Mucosa of gallbladder (tissue), 1 donor: ENCODE measurements around the gene PIGU. TPM values are rescaled to one million over a fixed set of nuclear protein-coding genes. Genes with fewer than 3 reads are reported as not detected.
"Not testable (repeated sequence)": the region's sequence is repeated elsewhere in the genome, so short reads cannot be mapped to it uniquely, and the experiment has no call there.

Source experiments
- DNase-seq: peaks from one replicate; pipeline ENCODE4 v3.0.0-alpha.2; 2020; ENCODE audit warnings: low spot score
- total RNA-seq: library from RNA; stranded (reverse); gene quantifications from one replicate; pipeline ENCODE4 v1.2.1, GENCODE V29; 2021
- donor health status: DM: no; HTN: no; CAD: no.

PIGU gene
- total RNA-seq, 1 donor from 2014 or later, result 19.1 TPM

DNA sequence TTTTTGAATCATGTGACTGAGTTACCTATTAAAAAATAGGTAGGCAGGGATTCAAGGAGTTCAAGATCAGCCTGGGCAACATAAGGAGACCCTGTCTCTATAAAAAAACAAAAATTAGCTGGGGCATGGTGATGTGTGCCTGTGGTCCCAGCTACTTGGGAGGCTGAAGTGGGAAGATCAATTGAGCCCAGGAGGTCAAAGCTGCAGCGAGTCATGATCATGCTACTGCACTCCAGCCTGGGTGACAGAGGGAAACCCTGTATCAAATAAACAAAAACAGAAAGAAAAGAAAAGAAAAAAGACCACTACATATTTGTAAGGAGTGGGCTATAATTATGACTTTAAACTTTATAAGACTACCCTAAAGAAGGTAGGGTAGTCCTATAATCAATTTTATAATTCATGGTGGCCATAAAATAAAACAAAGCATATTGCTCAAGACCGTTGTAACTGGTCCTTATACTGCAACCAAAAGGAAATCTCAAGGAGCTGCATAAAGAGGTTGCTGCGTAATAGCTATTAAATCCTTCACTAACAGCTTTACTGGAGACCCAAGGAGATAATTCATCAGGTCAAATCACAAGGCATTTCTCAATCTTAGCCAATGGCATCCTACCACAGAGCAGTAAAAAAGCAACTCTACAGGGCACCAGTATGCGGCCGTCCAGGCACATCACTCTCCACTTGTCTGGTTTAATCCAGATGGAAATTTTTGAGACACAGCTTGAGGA, 13.5 kb downstream of the PIGU start:
- no peak for DNase-seq

GRCh38 chr20:34661811-34662210, 15.1 kb downstream of the PIGU start:
- DNase-seq, result not testable (repeated sequence)

DNA sequence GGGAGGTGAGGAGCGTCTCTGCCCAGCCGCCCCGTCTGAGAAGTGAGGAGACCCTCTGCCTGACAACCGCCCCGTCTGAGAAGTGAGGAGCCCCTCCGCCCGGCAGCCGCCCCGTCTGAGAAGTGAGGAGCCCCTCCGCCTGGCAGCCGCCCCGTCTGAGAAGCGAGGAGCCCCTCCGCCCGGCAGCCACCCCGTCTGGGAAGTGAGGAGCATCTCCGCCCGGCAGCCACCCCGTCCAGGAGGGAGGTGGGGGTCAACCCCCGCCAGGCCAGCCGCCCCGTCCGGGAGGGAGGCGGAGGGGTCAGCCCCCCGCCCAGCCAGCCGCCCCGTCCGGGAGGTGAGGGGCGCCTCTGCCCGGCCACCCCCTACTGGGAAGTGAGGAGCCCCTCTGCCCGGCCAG, 18.2 kb downstream of the PIGU start:
- not testable (repeated sequence) for DNase-seq

DNA sequence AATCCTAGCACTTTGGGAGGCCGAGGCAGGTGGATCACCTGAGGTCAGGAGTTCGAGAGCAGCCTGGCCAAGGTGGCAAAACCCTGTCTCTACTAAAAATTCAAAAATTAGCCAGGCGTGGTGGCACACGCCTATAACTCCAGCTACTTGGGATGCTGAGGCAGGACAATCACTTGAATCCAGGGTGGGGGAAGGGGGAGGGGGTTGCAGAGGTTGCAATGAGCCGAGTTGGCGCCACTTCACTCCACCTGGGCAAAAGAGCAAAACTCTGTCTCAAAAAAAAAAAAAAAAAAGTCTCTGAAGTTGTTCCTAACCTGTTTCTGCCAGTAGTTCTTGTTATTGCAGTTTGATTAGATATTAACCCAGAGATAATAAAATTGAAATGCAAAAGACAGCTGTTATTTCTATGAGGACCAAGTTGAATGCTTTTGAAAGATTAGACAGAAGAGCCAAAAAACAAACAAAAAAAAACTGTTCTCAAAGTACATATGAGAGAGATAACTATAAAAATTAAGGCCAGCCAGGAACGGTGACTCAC, 22.6 kb downstream of the PIGU start:
- no peak for DNase-seq

DNA sequence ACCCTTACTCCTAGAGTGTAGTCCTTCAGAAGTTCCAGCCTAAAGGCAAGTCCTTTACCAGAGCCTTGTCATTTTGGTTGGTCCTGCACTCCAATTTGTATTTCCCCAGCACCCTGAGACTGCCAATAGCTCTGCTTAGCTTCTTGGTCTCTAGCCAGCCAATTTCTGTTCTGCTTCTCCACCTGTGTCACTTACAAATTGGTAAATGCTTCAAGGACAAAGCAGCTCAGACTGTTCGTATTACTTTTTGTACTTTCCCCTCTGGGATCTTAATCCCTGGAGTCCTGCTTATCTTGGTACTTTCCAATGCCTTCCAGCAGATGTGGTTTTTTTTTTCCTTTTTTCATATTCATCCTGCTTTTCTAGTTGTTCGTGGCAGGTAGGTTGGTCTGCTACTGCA, 25.7 kb downstream of the PIGU start:
- no peak for DNase-seq

GRCh38 chr20:34647737-34648136, 29.2 kb downstream of the PIGU start:
- DNase-seq, result no peak

DNA sequence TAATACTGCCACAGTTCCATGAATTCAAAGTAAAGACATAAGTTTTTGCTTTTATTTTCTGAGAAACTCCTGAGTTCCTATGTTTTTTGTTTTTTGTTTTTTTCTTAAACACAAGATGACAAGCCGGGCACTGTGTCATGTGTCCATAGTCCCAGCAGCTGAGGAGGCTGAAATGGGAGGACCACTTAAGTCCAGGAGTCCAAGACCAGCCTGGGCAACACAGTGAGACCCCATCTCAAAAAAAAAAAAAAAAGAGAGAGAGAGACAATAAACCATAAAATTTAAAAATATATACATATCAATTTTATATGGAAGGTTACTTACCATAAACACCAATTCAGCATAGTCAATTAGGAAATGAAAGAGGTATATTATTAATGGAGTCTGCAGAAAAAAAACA, 31.9 kb downstream of the PIGU start:
- DNase-seq, result no peak

GRCh38 chr20:34644345-34644744, 32.5 kb downstream of the PIGU start:
- no peak for DNase-seq

DNA sequence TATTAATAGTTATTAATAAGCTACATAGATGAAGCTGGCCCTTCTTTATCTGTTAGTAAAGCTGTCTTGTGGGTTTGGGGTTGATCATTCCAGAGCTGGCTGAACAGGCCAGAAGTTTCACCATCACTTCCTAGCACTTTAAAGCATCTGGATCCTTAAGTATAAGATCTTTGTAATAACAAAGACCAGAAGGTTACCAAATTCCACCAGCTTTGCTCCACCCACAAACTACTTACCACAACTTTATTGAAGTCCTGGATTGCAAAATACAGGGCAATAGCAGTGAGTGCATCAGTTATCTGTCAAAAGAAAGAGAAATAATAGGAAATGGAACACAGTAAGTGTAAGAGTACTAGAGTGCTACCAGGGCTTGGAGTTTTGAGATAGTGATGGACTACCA, 33.0 kb downstream of the PIGU start:
- no peak for DNase-seq

GRCh38 chr20:34642009-34642408, 34.9 kb downstream of the PIGU start:
- DNase-seq, result no peak

DNA sequence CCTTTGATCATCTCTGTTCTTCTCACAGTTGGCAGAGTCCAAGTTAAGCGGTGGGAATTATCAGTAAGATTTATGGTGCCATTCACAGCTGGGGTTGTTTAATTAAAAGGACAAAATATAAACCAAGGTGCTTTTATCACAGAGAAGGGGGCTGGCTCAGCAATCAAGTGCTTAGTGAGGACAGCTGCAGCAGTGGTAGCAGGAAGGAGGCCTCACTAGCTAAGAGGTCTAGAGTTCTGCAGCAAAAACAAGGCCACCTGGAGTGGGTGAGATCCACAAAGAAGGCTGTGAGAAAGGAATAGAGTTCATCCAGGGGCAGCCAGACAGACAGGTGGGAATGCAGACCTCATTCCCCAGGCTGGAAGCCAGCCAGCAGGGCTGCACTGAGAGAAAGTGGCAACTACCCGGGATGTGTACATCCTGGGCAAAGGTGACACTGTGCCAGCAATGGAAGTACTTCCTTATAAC, 37.1 kb downstream of the PIGU start:
- no peak for DNase-seq

DNA sequence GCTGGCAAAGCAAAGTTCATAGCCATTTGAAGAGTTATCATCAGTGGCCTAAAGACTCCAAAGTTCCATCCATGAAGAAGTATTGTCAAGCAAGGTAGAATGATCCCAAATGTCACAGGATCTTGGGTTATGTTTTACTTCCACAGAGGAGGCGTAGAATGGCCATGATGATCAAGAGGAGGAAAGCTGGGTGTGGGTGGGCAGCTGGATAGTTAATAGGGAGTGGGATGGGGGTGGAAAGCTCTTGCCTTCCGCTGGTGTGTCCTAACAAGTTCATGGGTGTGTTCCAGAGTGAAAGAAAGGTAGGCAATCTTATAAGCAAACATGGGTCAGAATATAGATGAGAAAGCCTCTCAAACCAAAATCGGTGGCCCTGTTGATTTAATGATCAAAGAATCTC, 38.4 kb downstream of the PIGU start:
- no peak for DNase-seq

DNA sequence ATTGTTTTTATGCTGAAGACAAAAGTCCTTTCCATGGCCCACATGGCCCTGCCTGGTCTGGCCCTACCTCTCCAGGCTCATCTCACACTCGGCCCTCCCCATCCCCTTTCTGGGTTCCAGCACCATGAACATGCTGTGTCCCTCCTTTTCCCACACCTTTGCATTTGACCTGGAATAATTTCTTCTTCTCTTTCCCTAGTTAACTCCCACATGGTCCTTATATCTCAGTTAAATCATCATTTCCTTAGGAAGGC, 38.9 kb downstream of the PIGU start:
- DNase-seq, result no peak

GRCh38 chr20:34637245-34638038, 39.5 kb downstream of the PIGU start:
- peak; percentile 30 for DNase-seq

DNA sequence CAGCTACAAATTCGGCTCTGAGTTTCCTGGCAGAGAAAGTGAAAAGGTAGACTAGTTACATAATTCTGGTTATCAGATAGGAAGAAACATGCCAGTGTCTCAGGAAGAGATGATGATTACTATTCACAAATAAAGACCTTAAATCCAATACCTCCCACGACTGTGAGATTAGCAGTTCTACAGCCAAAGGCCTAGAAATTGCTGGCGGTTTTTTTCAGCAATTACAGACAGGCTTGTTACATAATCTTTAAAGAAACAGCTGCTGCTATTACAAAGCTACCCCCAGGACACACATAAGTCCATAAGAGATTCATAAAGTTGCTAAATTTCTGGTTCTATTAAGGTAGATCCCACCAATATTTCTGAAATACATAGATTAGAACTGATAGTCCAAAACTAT, 40.2 kb downstream of the PIGU start:
- no peak for DNase-seq

GRCh38 chr20:34634392-34634791, 42.5 kb downstream of the PIGU start:
- DNase-seq, result no peak

DNA sequence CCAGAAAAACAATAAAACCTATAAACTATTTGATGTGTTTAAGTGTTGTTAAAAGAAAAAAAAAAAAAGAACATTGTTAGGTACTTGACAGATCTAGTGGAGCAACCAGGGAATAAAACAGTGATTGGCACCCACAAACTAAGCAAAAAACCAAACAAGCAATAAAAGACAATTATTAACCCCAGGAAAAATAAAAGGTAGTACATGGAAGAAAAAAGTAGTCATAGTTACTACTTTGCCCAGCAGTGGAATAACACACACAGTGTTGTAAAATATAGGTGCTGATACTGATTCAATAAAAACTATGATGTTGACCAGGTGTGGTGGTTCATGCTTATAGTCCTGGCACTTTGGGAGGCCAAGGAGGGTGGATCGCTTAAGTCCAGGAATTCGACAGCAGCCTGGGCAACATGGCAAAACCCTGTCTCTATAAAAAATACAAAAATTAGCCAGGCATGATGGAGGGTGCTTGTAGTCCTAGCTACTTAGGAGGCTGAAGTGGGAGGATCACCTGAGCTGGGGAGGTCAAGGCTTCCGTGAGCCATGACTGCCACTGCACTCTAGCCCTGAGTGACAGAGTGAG, 43.9 kb downstream of the PIGU start:
- DNase-seq, result no peak

DNA sequence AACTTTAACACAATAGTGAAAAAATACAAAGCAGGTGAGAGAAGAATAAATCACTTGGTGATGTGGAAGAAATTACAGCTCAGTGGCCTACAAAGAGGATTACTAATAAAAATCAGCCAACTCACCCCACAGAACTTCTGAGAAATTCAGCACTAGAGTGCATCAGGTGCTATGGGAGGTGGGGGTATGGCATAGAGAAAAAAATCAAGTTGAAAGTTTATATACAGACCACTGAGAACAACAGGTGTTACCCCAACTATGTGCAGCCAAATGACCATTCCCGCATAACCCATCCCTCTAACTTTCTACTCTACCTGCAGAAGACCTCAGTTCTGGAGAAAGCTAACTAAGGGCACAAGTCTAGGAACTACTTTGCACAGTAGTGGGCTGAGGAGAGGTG, 47.0 kb downstream of the PIGU start:
- DNase-seq, result no peak

DNA sequence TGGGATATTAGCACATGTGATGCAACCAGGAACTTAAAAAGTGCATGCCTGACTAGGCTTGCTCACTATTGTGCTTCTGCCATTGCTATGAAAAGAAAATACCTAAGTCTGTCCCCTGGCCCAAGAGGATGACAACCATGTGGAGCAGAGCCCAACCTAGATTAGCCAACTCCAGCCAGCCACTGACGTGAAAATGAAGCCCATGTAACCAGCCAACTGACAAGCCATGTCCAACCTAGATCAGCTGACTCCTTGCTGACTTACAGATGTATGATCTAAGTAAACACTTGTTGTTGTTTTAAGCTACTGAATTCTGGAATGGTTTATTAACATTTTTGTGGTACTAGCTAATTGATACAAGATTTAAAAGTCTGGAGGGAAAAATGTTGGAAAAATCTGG, 47.5 kb downstream of the PIGU start:
- no peak for DNase-seq

DNA sequence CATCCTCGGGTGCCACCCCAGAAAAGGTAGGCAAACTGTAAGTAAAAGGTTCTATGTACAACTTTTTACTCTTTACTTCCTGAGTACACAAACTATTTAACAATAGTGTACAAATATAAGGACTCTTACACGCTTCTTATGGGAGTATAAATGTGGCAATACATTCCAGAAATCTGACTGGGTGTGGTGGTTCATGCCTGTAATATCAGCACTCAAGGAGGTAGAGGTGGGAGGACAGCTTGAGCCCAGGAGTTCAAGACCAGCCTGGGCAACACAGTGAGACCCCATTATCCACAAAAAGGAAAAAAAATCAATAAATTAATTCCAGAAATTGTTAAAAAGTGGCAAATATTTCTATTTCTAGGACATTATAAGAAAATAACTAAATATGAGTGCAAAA, 48.9 kb downstream of the PIGU start:
- DNase-seq, result no peak

DNA sequence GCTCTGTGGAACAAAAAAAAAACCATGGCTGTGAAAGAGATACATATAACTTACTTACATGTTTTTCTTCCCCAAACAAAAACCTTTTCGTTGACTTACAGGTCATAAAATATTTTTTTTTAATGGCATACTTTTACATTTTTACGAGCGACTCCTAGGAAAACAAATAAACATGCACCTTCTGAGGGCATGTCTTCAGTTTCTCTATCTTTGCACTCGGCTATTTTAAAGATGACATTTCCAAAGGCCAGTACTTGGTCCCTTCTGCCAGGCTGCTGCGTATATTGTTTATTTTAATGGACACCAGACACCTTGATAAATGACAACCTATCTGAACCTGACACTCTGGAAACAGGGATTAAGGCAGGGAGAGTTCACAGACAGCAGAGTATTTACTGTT, 49.4 kb downstream of the PIGU start:
- no peak for DNase-seq

DNA sequence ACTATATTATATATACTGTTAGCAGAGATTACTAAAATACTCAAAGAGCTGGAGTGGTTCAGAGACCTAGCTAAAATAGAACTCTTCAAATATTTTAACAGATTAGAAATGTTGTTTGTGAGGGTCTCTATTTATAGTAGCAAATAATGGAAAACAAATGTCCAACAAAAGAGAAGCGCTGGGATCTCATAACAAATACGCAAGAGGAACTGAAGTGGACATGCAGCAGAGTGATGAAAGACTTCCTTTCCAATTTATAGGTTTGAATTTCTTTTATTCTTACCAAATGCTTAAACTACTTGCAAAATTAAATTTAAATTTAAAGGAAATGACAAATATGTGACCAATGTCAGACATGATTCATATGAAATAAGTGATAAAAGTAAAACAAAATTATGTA, 49.9 kb downstream of the PIGU start:
- no peak for DNase-seq

- no peak for DNase-seq
These were observed 52.3 kb downstream of the PIGU start for GRCh38 chr20:34624629-34625028.
